Astrocyte (in vitro differentiated cells and primary cell): ENCODE measurements around the gene SLC25A13. TPM values are rescaled to one million over a fixed set of nuclear protein-coding genes. Genes with fewer than 3 reads are reported as not detected.
A peak's percentile ranks its signal among the peaks of the same experiment; 100 is the strongest.

Experiments used
- DNase-seq: peaks from one replicate; pipeline ENCODE4 v3.0.0-alpha.2; 2010; ENCODE audit warnings: low read depth
- FAIRE-seq: peaks from 2 replicates; lab custom pipeline; 2011; peaks lifted over from hg19 to GRCh38; lab: Jason Lieb, UNC
- H2AFZ ChIP-seq: 2 replicates; pipeline ENCODE4 v1.6.0; 2012; ENCODE audit warnings: low read depth, low read length, inconsistent platforms
- H3K27ac ChIP-seq: 2 replicates; pipeline ENCODE4 v1.5.1; 2011; ENCODE audit warnings: low read depth, low read length, inconsistent platforms
- H3K27me3 ChIP-seq: 2 replicates; pipeline ENCODE4 v1.6.0; 2011; ENCODE audit warnings: low read length, inconsistent platforms; ENCODE audit not compliant: insufficient read depth
- H3K36me3 ChIP-seq: 2 replicates; pipeline ENCODE4 v1.5.1; 2011; ENCODE audit warnings: low read length, inconsistent platforms; ENCODE audit not compliant: insufficient read depth
- H3K4me1 ChIP-seq: 2 replicates; pipeline ENCODE4 v1.5.1; 2011; ENCODE audit warnings: low read length, inconsistent platforms; ENCODE audit not compliant: insufficient read depth
- H3K4me2 ChIP-seq: 2 replicates; pipeline ENCODE4 v1.6.0; 2012; ENCODE audit warnings: low read length, inconsistent platforms
- H3K4me3 ChIP-seq: 2 replicates; pipeline ENCODE4 v1.5.1; 2011; ENCODE audit warnings: low read depth, mild to moderate bottlenecking, low read length, inconsistent platforms; ENCODE audit not compliant: insufficient read depth
- H3K79me2 ChIP-seq: 2 replicates; pipeline ENCODE4 v1.6.0; 2012; ENCODE audit warnings: mild to moderate bottlenecking, low read length, inconsistent platforms; ENCODE audit not compliant: insufficient read depth
- H3K9ac ChIP-seq: 2 replicates; pipeline ENCODE4 v1.6.0; 2012; ENCODE audit warnings: mild to moderate bottlenecking, low read length, inconsistent platforms
- H3K9me3 ChIP-seq: 2 replicates; pipeline ENCODE4 v1.5.1; 2012; ENCODE audit warnings: low read depth, mild to moderate bottlenecking, low read length, inconsistent platforms; ENCODE audit not compliant: insufficient read depth
- H4K20me1 ChIP-seq: 2 replicates; pipeline ENCODE4 v1.6.0; 2012; ENCODE audit warnings: low read length, inconsistent platforms; ENCODE audit not compliant: insufficient read depth
- H3K27ac Mint-ChIP-seq: one replicate; pipeline ENCODE4 v1.8.0; 2021; ENCODE audit warnings: mild to moderate bottlenecking, mixed read lengths; ENCODE audit not compliant: unreplicated experiment
- H3K27me3 Mint-ChIP-seq: one replicate; pipeline ENCODE4 v1.8.0; 2021; ENCODE audit warnings: low read depth, mixed read lengths; ENCODE audit not compliant: unreplicated experiment
- H3K36me3 Mint-ChIP-seq: one replicate; pipeline ENCODE4 v1.8.0; 2021; ENCODE audit warnings: low read depth, mixed read lengths; ENCODE audit not compliant: unreplicated experiment
- H3K4me1 Mint-ChIP-seq: one replicate; pipeline ENCODE4 v1.8.0; 2021; ENCODE audit warnings: low read depth, mixed read lengths; ENCODE audit not compliant: unreplicated experiment
- H3K4me3 Mint-ChIP-seq: one replicate; pipeline ENCODE4 v1.8.0; 2021; ENCODE audit warnings: mild to moderate bottlenecking, moderate library complexity, mixed read lengths; ENCODE audit not compliant: unreplicated experiment
- H3K9me3 Mint-ChIP-seq: one replicate; pipeline ENCODE4 v1.8.0; 2021; ENCODE audit warnings: mild to moderate bottlenecking, mixed read lengths; ENCODE audit not compliant: unreplicated experiment
- CTCF ChIP-seq: IDR thresholded peaks from 2 replicates; pipeline ENCODE4 v1.5.1; 2011; ENCODE audit warnings: low read depth, mild to moderate bottlenecking, inconsistent platforms, low read length, moderate library complexity; ENCODE audit not compliant: insufficient read depth
- EZH2 ChIP-seq: IDR thresholded peaks from 2 replicates; pipeline ENCODE4 v1.6.1; 2012; ENCODE audit warnings: mild to moderate bottlenecking, low read length, inconsistent platforms; ENCODE audit not compliant: insufficient read depth
- total RNA-seq: library from RNA; stranded (reverse); gene quantifications from 2 replicates; pipeline ENCODE4 v1.2.1, GENCODE V29; 2021

Gene SLC25A13
- total RNA-seq, 1 donor from 2014 or later = 58.1 TPM

- Histone ChIP-seq H3K9ac (no peak overlapping the region), H3K27me3 (no peaks in the 10 kb centered on the region), H3K4me2 (no peak overlapping the region), H2AFZ (no peak overlapping the region), H3K4me1 (no peaks in the 10 kb centered on the region), H3K79me2 (no peaks in the 10 kb centered on the region), H3K36me3 (no peaks in the 10 kb centered on the region), H3K27ac (no peak overlapping the region), H3K4me3 (no peak overlapping the region), H4K20me1 (no peaks in the 10 kb centered on the region), H3K9me3 (no peaks in the 10 kb centered on the region)
- Mint-ChIP-seq H3K27me3 (no peaks in the 10 kb centered on the region), H3K9me3 (no peaks in the 10 kb centered on the region), H3K27ac (no peak overlapping the region), H3K4me3 (no peak overlapping the region), H3K4me1 (peaks cover 20% of the 10 kb centered on the region), H3K36me3 (no peaks in the 10 kb centered on the region)
- TF ChIP-seq CTCF (no peak), EZH2 (no peak)
- no peak for FAIRE-seq
- DNase-seq = peak; percentile 40
These were observed 199.2 kb downstream of the SLC25A13 start for GRCh38 chr7:96122746-96123145.

- no peak for DNase-seq
- Histone ChIP-seq H3K9ac (no peak overlapping the region), H3K9me3 (no peaks in the 10 kb centered on the region), H3K4me3 (no peak overlapping the region), H3K79me2 (no peaks in the 10 kb centered on the region), H2AFZ (no peak overlapping the region), H3K36me3 (no peaks in the 10 kb centered on the region), H4K20me1 (no peaks in the 10 kb centered on the region), H3K27ac (no peak overlapping the region), H3K27me3 (no peaks in the 10 kb centered on the region), H3K4me2 (no peak overlapping the region), H3K4me1 (no peaks in the 10 kb centered on the region)
- no peaks in the 10 kb centered on the region for H3K27me3 Mint-ChIP-seq
- TF ChIP-seq EZH2 = no peak
- no peak for TF ChIP-seq CTCF
- no peaks in the 10 kb centered on the region for H3K9me3 Mint-ChIP-seq
- no peak overlapping the region for H3K27ac Mint-ChIP-seq
- H3K4me1 Mint-ChIP-seq = peaks cover 16% of the 10 kb centered on the region
- H3K4me3 Mint-ChIP-seq = no peak overlapping the region
- FAIRE-seq = no peak
- no peaks in the 10 kb centered on the region for H3K36me3 Mint-ChIP-seq
These were observed 200.1 kb downstream of the SLC25A13 start for GRCh38 chr7:96121752-96122151.

GRCh38 chr7:96120445-96121225 lies 201.3 kb downstream of the SLC25A13 start:
- no peak overlapping the region for H3K9ac ChIP-seq
- H3K27me3 Mint-ChIP-seq = no peaks in the 10 kb centered on the region
- no peaks in the 10 kb centered on the region for H3K9me3 Mint-ChIP-seq
- no peak overlapping the region for H3K4me3 ChIP-seq
- H3K9me3 ChIP-seq = no peaks in the 10 kb centered on the region
- peaks cover 11% of the 10 kb centered on the region for H3K4me1 Mint-ChIP-seq
- H3K36me3 ChIP-seq = no peaks in the 10 kb centered on the region
- H4K20me1 ChIP-seq = no peaks in the 10 kb centered on the region
- no peak overlapping the region for H3K4me2 ChIP-seq
- H3K27ac Mint-ChIP-seq = no peak overlapping the region
- FAIRE-seq = no peak
- no peak overlapping the region for H3K27ac ChIP-seq
- no peak overlapping the region for H2AFZ ChIP-seq
- no peaks in the 10 kb centered on the region for H3K79me2 ChIP-seq
- TF ChIP-seq CTCF (no peak), EZH2 (no peak)
- DNase-seq = no peak
- no peak overlapping the region for H3K4me3 Mint-ChIP-seq
- H3K4me1 ChIP-seq = no peaks in the 10 kb centered on the region
- H3K27me3 ChIP-seq = no peaks in the 10 kb centered on the region
- no peaks in the 10 kb centered on the region for H3K36me3 Mint-ChIP-seq
